Cardiac muscle cell (in vitro differentiated cells and primary cell): ENCODE data around the gene BEND7. TPM values are rescaled to one million over a fixed set of nuclear protein-coding genes. Genes with fewer than 3 reads are reported as not detected.

Experiments
- DNase-seq, 2 donors: peaks; one replicate each; pipeline versions ENCODE4 v3.0.0 to v3.0.0-alpha.2; 2010 to 2017; ENCODE audit warnings: low read depth in 1 of 2, low spot score in 1 of 2
- H3K27ac ChIP-seq: fragments of 200-600 bp; sonication (generic); 2 replicates; pipeline ENCODE4 v1.5.1; 2016
- H3K27me3 ChIP-seq: fragments of 200-600 bp; sonication (generic); 2 replicates; pipeline ENCODE4 v1.6.0; 2016; ENCODE audit warnings: control low read depth
- H3K36me3 ChIP-seq: fragments of 200-600 bp; sonication (generic); 2 replicates; pipeline ENCODE4 v1.5.1; 2016; ENCODE audit warnings: control low read depth
- H3K4me1 ChIP-seq: fragments of 200-600 bp; sonication (generic); 2 replicates; pipeline ENCODE4 v1.8.1; 2017; ENCODE audit warnings: low read depth, mild to moderate bottlenecking, mixed run types
- H3K4me3 ChIP-seq: fragments of 200-600 bp; sonication (generic); 2 replicates; pipeline ENCODE4 v1.5.1; 2016; ENCODE audit warnings: mild to moderate bottlenecking
- H3K9me3 ChIP-seq: fragments of 200-600 bp; sonication (generic); 2 replicates; pipeline ENCODE4 v1.5.1; 2017; ENCODE audit warnings: low read depth, mild to moderate bottlenecking, control low read depth
- polyA plus RNA-seq: library from polyadenylated mRNA; unstranded; fragments of >200 nt; fragmentation: Nextera tagmentation; extraction: Ambion mirVana; gene quantifications from 2 replicates; pipeline ENCODE4 v1.2.1, GENCODE V29; 2016
- total RNA-seq: library from RNA; depleted of rRNA; stranded (reverse); fragments of >200 nt; gene quantifications from 2 replicates; pipeline ENCODE4 v1.2.3, GENCODE V29; 2016
- TF ChIP-seq, protein P1 (sequence below): IDR thresholded peaks from 2 replicates; pipeline ENCODE4 v1.5.1; 2012; ENCODE audit warnings: low read depth, mild to moderate bottlenecking, low read length

Gene BEND7, protein sequence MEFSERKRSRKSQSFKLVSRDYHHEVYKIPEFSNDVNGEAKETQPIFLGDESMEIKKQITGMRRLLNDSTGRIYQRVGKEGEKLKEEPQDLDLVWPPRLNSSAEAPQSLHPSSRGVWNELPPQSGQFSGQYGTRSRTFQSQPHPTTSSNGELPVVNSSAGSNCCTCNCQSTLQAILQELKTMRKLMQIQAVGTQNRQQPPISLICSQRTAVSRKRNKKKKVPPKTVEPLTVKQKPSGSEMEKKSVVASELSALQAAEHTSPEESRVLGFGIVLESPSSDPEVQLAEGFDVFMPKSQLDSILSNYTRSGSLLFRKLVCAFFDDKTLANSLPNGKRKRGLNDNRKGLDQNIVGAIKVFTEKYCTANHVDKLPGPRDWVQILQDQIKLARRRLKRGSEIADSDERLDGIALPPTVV
- total RNA-seq (10.1 and 10.7 TPM in 2 replicates), polyA plus RNA-seq (10.8 and 12.2 TPM in 2 replicates)

DNA sequence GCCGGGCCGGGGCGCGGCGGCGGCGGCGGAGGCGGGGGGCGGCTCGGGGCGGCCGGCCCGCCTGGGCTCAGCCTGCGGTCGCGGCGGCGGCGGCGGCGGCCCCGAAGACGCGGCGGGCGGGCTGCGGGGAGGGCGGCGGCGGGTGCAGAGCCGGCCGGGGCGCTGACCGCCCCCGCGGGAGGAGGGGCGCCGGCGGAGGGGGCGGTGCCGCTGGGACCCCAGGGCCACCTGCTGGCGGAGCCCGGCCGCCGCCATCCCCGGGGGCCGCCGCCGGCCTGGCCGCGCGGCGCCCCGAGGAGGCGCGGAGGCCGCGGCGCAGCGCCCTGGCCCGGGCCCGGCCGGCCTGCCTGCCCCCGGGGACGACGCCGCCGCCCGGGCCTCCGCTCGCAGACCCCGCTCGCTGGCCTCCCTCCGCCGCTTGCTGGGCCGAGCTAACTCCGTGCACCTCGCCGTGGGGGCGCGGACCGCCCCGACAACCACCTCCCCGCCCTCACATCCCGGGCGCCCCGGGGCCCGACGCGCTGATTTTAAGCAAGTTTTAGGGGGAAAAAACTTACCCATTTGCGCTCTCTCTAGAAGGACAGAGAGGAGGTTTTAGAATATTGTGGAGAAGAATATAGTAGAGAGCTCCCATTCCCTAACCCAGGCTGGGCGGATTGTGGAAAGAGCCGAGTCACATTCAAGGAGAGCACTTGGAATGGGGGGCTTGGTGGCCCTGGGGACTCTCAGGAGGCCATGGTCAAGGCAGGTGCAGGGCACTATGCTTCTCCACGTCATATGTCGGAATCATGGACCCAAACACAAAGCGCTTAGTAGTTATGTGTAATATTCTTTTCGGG lies at the start of gene BEND7:
Gene BEND7 (minus strand): TSS at position 140 of the 839 bp plus-strand sequence. CDS start 481 bp downstream, outside the sequence.
- no peaks in the 10 kb centered on the region for H3K9me3 ChIP-seq
- H3K36me3 ChIP-seq: no peaks in the 10 kb centered on the region
- peaks cover 8% of the 10 kb centered on the region for H3K4me1 ChIP-seq
- TF ChIP-seq, protein P1, sequence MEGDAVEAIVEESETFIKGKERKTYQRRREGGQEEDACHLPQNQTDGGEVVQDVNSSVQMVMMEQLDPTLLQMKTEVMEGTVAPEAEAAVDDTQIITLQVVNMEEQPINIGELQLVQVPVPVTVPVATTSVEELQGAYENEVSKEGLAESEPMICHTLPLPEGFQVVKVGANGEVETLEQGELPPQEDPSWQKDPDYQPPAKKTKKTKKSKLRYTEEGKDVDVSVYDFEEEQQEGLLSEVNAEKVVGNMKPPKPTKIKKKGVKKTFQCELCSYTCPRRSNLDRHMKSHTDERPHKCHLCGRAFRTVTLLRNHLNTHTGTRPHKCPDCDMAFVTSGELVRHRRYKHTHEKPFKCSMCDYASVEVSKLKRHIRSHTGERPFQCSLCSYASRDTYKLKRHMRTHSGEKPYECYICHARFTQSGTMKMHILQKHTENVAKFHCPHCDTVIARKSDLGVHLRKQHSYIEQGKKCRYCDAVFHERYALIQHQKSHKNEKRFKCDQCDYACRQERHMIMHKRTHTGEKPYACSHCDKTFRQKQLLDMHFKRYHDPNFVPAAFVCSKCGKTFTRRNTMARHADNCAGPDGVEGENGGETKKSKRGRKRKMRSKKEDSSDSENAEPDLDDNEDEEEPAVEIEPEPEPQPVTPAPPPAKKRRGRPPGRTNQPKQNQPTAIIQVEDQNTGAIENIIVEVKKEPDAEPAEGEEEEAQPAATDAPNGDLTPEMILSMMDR: no peak
- peak within 1 kb of the TSS; percentile 74 for H3K4me3 ChIP-seq
- peaks cover 47% of the 10 kb centered on the region for H3K27me3 ChIP-seq
- no peak within 1 kb of the TSS for H3K27ac ChIP-seq
- peak; percentile 23 to 79 for DNase-seq

DNA sequence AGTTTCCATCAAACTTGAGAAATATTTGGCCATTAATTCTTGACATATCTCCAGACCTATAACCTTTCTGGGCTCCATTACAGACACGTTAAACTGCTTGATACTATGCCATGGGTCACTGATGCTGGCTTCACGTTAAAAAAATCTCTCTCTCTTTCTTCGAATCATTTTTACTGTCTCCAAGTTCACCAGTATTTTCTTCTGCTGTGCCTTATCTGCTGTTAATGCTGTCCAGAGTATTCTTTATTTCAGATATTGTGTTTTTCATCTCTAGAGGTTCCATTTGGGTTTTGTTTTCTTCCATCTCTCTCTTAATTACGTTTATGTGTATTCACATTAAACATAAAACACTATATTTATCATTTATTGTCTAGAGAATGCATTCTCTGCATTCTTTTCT lies 45.1 kb upstream of the BEND7 start:
- no peaks in the 10 kb centered on the region for H3K36me3 ChIP-seq
- DNase-seq: no peak
- H3K4me3 ChIP-seq: no peak overlapping the region
- TF ChIP-seq, protein P1: no peak
- no peak overlapping the region for H3K27ac ChIP-seq
- H3K4me1 ChIP-seq: no peaks in the 10 kb centered on the region
- no peaks in the 10 kb centered on the region for H3K9me3 ChIP-seq
- peaks cover 15% of the 10 kb centered on the region for H3K27me3 ChIP-seq

DNA sequence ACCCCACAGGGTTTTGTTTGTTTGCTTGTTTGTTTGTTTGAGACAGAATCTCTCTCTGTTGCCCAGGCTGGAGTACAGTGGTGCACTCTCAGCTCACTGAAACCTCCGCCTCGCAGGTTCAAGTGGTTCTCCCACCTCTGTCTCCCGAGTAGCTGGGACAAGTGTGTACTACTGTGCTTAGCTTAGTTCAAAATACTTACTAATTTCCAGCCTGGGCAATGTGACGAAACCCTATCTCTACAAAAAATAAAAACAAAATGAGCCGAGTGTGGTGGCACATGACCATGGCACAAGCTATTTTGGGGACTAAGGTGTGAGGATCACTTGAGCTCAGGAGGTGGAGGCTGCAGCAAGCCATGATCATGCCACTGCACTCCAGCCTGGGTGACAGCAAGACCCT lies 42.7 kb upstream of the BEND7 start:
- TF ChIP-seq, protein P1: no peak

DNA sequence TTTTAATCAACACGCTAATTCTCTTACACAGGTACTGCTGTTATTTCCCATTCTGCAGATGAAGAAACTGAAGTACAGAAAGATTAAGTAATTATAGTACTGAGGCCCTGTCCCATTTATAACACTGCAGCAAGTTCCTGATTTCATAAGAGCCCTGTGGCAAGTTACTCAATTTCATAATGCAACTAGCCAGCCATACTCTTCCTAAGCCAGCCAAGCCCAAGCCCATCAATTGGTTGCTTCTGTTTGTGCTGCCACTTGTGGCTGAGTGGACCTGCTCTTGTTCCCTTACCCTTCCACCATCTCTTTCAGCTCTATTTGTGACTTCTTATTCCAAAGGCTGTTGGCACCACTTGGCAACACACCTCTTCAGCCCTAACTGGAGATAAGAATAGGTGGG lies 38.2 kb upstream of the BEND7 start:
- TF ChIP-seq, protein P1: no peak
- DNase-seq: peak in 1 of 2 donors; percentile 33
- no peaks in the 10 kb centered on the region for H3K36me3 ChIP-seq
- H3K4me1 ChIP-seq: no peaks in the 10 kb centered on the region
- H3K9me3 ChIP-seq: no peaks in the 10 kb centered on the region
- peaks cover 2% of the 10 kb centered on the region for H3K27me3 ChIP-seq
- H3K4me3 ChIP-seq: no peak overlapping the region
- no peak overlapping the region for H3K27ac ChIP-seq

More for the DNA sequence above, 42.7 kb upstream of the BEND7 start:
- H3K36me3 ChIP-seq: no peaks in the 10 kb centered on the region
- no peak for DNase-seq
- H3K27me3 ChIP-seq: peaks cover 9% of the 10 kb centered on the region
- no peaks in the 10 kb centered on the region for H3K4me1 ChIP-seq
- no peak overlapping the region for H3K27ac ChIP-seq
- no peak overlapping the region for H3K4me3 ChIP-seq
- no peaks in the 10 kb centered on the region for H3K9me3 ChIP-seq

DNA sequence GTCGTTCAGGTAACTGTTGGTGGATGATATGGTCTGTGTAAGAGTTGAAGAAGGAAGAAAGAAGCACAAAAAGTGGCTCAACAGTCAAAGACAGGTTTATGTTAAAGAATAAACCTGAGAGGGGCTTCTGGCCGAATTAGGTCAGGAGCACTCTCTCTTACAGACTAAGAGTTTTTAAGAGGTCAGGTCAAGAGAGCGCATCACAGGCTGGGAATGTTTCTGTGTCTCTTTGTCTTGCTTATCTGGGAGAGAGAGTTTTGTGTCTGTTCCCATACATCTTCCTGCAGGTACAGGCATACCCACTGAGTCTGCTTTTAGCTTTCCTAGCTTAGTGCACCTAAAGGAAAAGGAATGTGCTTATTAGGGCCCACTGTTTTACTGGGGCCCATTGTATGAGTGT lies 35.8 kb upstream of the BEND7 start:
- no peaks in the 10 kb centered on the region for H3K27me3 ChIP-seq
- TF ChIP-seq, protein P1: no peak
- H3K36me3 ChIP-seq: no peaks in the 10 kb centered on the region
- H3K27ac ChIP-seq: no peak overlapping the region
- H3K9me3 ChIP-seq: no peaks in the 10 kb centered on the region
- no peaks in the 10 kb centered on the region for H3K4me1 ChIP-seq
- no peak for DNase-seq
- H3K4me3 ChIP-seq: no peak overlapping the region
